ENCODE data around the gene KCTD2.

The KCTD2 gene

GRCh38 chr17:75078284-75079022 is 31.4 kb downstream of the KCTD2 start:
- TF ChIP-seq, protein P1, sequence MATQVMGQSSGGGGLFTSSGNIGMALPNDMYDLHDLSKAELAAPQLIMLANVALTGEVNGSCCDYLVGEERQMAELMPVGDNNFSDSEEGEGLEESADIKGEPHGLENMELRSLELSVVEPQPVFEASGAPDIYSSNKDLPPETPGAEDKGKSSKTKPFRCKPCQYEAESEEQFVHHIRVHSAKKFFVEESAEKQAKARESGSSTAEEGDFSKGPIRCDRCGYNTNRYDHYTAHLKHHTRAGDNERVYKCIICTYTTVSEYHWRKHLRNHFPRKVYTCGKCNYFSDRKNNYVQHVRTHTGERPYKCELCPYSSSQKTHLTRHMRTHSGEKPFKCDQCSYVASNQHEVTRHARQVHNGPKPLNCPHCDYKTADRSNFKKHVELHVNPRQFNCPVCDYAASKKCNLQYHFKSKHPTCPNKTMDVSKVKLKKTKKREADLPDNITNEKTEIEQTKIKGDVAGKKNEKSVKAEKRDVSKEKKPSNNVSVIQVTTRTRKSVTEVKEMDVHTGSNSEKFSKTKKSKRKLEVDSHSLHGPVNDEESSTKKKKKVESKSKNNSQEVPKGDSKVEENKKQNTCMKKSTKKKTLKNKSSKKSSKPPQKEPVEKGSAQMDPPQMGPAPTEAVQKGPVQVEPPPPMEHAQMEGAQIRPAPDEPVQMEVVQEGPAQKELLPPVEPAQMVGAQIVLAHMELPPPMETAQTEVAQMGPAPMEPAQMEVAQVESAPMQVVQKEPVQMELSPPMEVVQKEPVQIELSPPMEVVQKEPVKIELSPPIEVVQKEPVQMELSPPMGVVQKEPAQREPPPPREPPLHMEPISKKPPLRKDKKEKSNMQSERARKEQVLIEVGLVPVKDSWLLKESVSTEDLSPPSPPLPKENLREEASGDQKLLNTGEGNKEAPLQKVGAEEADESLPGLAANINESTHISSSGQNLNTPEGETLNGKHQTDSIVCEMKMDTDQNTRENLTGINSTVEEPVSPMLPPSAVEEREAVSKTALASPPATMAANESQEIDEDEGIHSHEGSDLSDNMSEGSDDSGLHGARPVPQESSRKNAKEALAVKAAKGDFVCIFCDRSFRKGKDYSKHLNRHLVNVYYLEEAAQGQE (IDR thresholded peaks at IDR 0.05; ENCODE audit: insufficient read depth in 1 of 2, low read depth in 2 of 2, low read length in 2 of 2): no peak
- TF ChIP-seq POLR2AphosphoS5 (IDR thresholded peaks at IDR 0.05; ENCODE audit: low read depth, low read length): no peak
- no peak for TF ChIP-seq TAF1 (IDR thresholded peaks at IDR 0.05; ENCODE audit: borderline replicate concordance, insufficient read depth, low read length)
- TF ChIP-seq SIN3A (IDR thresholded peaks at IDR 0.05; ENCODE audit: borderline replicate concordance, insufficient read depth, low read length): no peak

GRCh38 chr17:75079023-75079373 is 32.0 kb downstream of the KCTD2 start:
- no peak for TF ChIP-seq FOXP2 (optimal IDR thresholded peaks at IDR 0.05; ENCODE audit: borderline replicate concordance, extremely low read depth, extremely low read length, insufficient read depth)
- no peak for TF ChIP-seq POLR2AphosphoS5 (IDR thresholded peaks at IDR 0.05; ENCODE audit: low read depth, low read length)
- TF ChIP-seq SIN3A (IDR thresholded peaks at IDR 0.05; ENCODE audit: borderline replicate concordance, insufficient read depth, low read length): no peak
- TF ChIP-seq TAF1 (IDR thresholded peaks at IDR 0.05; ENCODE audit: borderline replicate concordance, insufficient read depth, low read length): no peak
- TF ChIP-seq, protein P1 (IDR thresholded peaks at IDR 0.05; ENCODE audit: insufficient read depth in 1 of 2, low read depth in 2 of 2, low read length in 2 of 2): no peak

GRCh38 chr17:75081611-75082540 is 34.9 kb downstream of the KCTD2 start:
- TF ChIP-seq POLR2AphosphoS5 (IDR thresholded peaks at IDR 0.05; ENCODE audit: low read depth, low read length): no peak
- TF ChIP-seq TAF1 (IDR thresholded peaks at IDR 0.05; ENCODE audit: borderline replicate concordance, insufficient read depth, low read length): no peak
- TF ChIP-seq FOXP2 (optimal IDR thresholded peaks at IDR 0.05; ENCODE audit: borderline replicate concordance, extremely low read depth, extremely low read length, insufficient read depth): no peak
- no peak for TF ChIP-seq SIN3A (IDR thresholded peaks at IDR 0.05; ENCODE audit: borderline replicate concordance, insufficient read depth, low read length)
- TF ChIP-seq, protein P1 (IDR thresholded peaks at IDR 0.05; ENCODE audit: insufficient read depth in 1 of 2, low read depth in 2 of 2, low read length in 2 of 2): no peak

DNA sequence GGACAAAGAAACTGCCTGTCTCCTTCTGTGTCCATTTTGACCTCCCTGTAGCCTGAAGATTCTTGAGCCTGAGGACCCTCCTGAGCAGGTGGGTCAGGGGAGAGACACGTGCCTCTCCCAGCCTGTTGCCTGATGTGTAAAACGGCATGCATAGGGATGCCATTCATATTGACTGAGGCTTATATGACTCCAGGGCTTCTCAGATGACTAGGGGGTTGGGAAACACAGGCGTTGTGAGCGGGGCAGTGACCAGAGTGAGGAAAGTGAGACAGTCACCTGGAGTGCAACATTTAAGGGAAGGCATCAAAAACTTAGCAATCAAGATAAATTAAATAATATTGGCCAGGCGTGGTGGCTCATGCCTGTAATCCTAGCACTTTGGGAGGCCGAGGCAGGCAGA is 35.7 kb downstream of the KCTD2 start:
- TF ChIP-seq POLR2AphosphoS5 (IDR thresholded peaks at IDR 0.05; ENCODE audit: low read depth, low read length) (no peak), FOXP2 (optimal IDR thresholded peaks at IDR 0.05; ENCODE audit: borderline replicate concordance, extremely low read depth, extremely low read length, insufficient read depth) (no peak), TAF1 (IDR thresholded peaks at IDR 0.05; ENCODE audit: borderline replicate concordance, insufficient read depth, low read length) (no peak)
- TF ChIP-seq, protein P1 (IDR thresholded peaks at IDR 0.05; ENCODE audit: insufficient read depth in 1 of 2, low read depth in 2 of 2, low read length in 2 of 2): no peak
